ENCODE data around the gene MT1G.

MT1G gene

DNA sequence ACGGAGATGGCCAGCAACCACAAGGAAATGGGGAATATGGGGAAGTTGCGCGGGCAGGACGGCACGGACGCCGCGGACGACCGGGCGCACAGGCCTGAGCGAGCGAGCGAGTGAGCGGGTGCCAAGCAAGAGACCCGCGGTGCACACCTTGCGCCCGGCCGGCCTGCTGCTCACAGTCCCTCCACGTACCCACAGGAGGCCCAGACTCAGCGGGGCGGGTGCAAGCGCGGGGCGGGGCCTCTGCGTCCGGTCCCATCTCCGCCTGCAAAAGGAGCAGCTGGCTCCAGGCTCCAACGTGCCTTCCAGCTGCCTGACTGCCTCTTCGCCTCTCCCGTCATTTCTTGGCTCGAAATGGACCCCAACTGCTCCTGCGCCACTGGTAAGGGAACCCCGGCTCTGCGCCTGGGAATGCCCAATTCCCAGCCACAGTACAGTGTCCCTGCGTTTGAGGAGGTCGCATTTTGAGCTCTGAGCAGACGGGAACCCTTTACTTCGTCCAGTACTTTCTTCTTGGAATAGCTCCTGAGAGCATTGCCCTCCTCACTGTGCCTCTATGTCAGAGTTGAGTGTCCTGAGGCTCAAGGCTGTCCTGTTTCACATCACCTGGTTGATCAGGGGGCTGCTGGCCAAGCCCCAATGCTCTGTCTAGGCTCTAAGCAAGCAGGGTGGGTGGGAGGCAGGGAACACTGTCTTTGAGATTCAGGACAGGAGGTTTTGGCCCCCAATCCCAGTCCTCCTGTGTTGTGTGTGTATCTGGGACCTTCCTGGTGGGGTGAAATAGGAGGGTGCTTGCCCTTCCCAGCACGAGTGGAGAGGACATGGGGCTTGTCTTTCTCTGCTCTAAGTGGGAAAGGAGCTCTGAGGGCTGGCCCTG is 50.4 kb downstream of the MT1G start:
- Histone ChIP-seq H3K36me3 (ENCODE audit: low read depth) (no peaks in the 10 kb centered on the region), H3K4me3 (ENCODE audit: severe bottlenecking) (no peak overlapping the region), H3K4me1 (ENCODE audit: insufficient read depth, poor library complexity, severe bottlenecking) (peaks cover 32% of the 10 kb centered on the region), H3K27me3 (ENCODE audit: insufficient read depth, poor library complexity, severe bottlenecking) (no peaks in the 10 kb centered on the region), H3K9me3 (ENCODE audit: severe bottlenecking) (no peaks in the 10 kb centered on the region), H3K27ac (ENCODE audit: poor library complexity, severe bottlenecking) (no peak overlapping the region)
- DNase-seq (ENCODE audit: low spot score) (no peak), ATAC-seq (ENCODE audit: low read depth) (no peak)
- TF ChIP-seq, protein P1, sequence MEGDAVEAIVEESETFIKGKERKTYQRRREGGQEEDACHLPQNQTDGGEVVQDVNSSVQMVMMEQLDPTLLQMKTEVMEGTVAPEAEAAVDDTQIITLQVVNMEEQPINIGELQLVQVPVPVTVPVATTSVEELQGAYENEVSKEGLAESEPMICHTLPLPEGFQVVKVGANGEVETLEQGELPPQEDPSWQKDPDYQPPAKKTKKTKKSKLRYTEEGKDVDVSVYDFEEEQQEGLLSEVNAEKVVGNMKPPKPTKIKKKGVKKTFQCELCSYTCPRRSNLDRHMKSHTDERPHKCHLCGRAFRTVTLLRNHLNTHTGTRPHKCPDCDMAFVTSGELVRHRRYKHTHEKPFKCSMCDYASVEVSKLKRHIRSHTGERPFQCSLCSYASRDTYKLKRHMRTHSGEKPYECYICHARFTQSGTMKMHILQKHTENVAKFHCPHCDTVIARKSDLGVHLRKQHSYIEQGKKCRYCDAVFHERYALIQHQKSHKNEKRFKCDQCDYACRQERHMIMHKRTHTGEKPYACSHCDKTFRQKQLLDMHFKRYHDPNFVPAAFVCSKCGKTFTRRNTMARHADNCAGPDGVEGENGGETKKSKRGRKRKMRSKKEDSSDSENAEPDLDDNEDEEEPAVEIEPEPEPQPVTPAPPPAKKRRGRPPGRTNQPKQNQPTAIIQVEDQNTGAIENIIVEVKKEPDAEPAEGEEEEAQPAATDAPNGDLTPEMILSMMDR (IDR thresholded peaks at IDR 0.05; ENCODE audit: poor library complexity, severe bottlenecking), result no peak
